ENCODE data around the gene MAFF. TPM values are rescaled to one million over a fixed set of nuclear protein-coding genes. Genes with fewer than 3 reads are reported as not detected.

MAFF gene
- total RNA-seq, 1 experiment from 2014 or later: 6.4 TPM

- no peaks in the 10 kb centered on the region for H3K36me3 ChIP-seq (ENCODE audit: control insufficient read depth, insufficient read depth, low read length)
- in situ Hi-C loops (cut with HindIII; ENCODE audit: low pct_unique_long_range_greater_than_20kb, low sequenced_read_pairs) (no loop called here), intact Hi-C loops (cut with micrococcal nuclease; ENCODE audit: unreplicated experiment) (no loop called here)
- H3K9me3 ChIP-seq (ENCODE audit: control insufficient read depth, insufficient read depth, low read depth, low read length): no peaks in the 10 kb centered on the region
- DNase-seq (ENCODE audit: low read depth, low spot score): no peak
- H3K27me3 ChIP-seq (ENCODE audit: control insufficient read depth, insufficient read depth, low read length): no peaks in the 10 kb centered on the region
- TF ChIP-seq POLR2AphosphoS5 (IDR thresholded peaks at IDR 0.05; ENCODE audit: low read depth, low read length) (no peak), REST (IDR thresholded peaks at IDR 0.05; ENCODE audit: insufficient read depth in 1 of 2, low read depth in 2 of 2, low read length in 1 of 2) (no peak), CTCF (IDR thresholded peaks at IDR 0.05) (no peak), TCF7L2 (IDR thresholded peaks at IDR 0.05; ENCODE audit: low read depth, low read length) (no peak), SIN3A (IDR thresholded peaks at IDR 0.05; ENCODE audit: borderline replicate concordance, insufficient read depth, low read depth, low read length) (no peak)
- ChIA-PET CTCF (interaction anchor here (0.8 kb wide), 1 partner anchor 58 kb away, joined by 3 read pairs; no protein-coding TSS in a partner anchor), POLR2A (no interaction called here)
- H3K4me1 ChIP-seq (ENCODE audit: control insufficient read depth, insufficient read depth, low read length): peaks cover 15% of the 10 kb centered on the region
- BruUV-seq (replicated peaks): no TSS peak
- H3K27ac ChIP-seq (ENCODE audit: low read length): peak overlapping the region; percentile 57; the same call in 1 of the 2 replicates
- ATAC-seq: peak; percentile 9; the same call in 1 of the 2 replicates
- no peak overlapping the region for H3K4me3 ChIP-seq (ENCODE audit: low read depth in 2 of 2, low read length in 2 of 2)
Observed at GRCh38 chr22:38171927-38172831, 29.6 kb upstream of the MAFF start.

- in situ Hi-C loops (cut with HindIII; ENCODE audit: low pct_unique_long_range_greater_than_20kb, low sequenced_read_pairs): no loop called here
- no TSS peak for BruUV-seq (replicated peaks)
- peak; percentile 47 for ATAC-seq
- POLR2A ChIA-PET: no interaction called here
- no peak for DNase-seq (ENCODE audit: low read depth, low spot score)
- Histone ChIP-seq H3K36me3 (ENCODE audit: control insufficient read depth, insufficient read depth, low read length) (no peaks in the 10 kb centered on the region), H3K4me1 (ENCODE audit: control insufficient read depth, insufficient read depth, low read length) (peaks cover 23% of the 10 kb centered on the region), H3K4me3 (ENCODE audit: low read depth in 2 of 2, low read length in 2 of 2) (no peak overlapping the region), H3K9me3 (ENCODE audit: control insufficient read depth, insufficient read depth, low read depth, low read length) (no peaks in the 10 kb centered on the region), H3K27ac (ENCODE audit: low read length) (peak overlapping the region; percentile 57; the same call in 1 of the 2 replicates), H3K27me3 (ENCODE audit: control insufficient read depth, insufficient read depth, low read length) (no peaks in the 10 kb centered on the region)
- no peak for TF ChIP-seq REST (IDR thresholded peaks at IDR 0.05; ENCODE audit: insufficient read depth in 1 of 2, low read depth in 2 of 2, low read length in 1 of 2)
- TF ChIP-seq POLR2AphosphoS5 (IDR thresholded peaks at IDR 0.05; ENCODE audit: low read depth, low read length): no peak
- no peak for TF ChIP-seq CTCF (IDR thresholded peaks at IDR 0.05)
- TF ChIP-seq SIN3A (IDR thresholded peaks at IDR 0.05; ENCODE audit: borderline replicate concordance, insufficient read depth, low read depth, low read length): no peak
- no peak for TF ChIP-seq TCF7L2 (IDR thresholded peaks at IDR 0.05; ENCODE audit: low read depth, low read length)
- CTCF ChIA-PET: no interaction called here
- intact Hi-C loops (cut with micrococcal nuclease; ENCODE audit: unreplicated experiment): no loop called here
Observed at GRCh38 chr22:38172832-38173640, 28.8 kb upstream of the MAFF start.

All from Panc1 (cell line).